ENCODE results near the gene STK32A.

STK32A gene

GRCh38 chr5:147396070-147396823, 161.4 kb downstream of the STK32A start:
- no peak for DNase-seq

- no peak for DNase-seq
These were observed 162.8 kb downstream of the STK32A start for GRCh38 chr5:147397616-147398015.

GRCh38 chr5:147398860-147399259, 164.0 kb downstream of the STK32A start:
- no peak for DNase-seq

GRCh38 chr5:147400126-147400809, 165.4 kb downstream of the STK32A start:
- DNase-seq, result no peak

GRCh38 chr5:147400881-147401280, 166.1 kb downstream of the STK32A start:
- DNase-seq, result no peak

GRCh38 chr5:147403651-147404640, 169.1 kb downstream of the STK32A start:
- DNase-seq, result no peak

- no peak for DNase-seq
These were observed 169.9 kb downstream of the STK32A start for GRCh38 chr5:147404706-147405105.

- DNase-seq, result no peak
These were observed 171.8 kb downstream of the STK32A start for GRCh38 chr5:147406636-147407035.

- DNase-seq, result no peak
These were observed 172.4 kb downstream of the STK32A start for GRCh38 chr5:147407094-147407681.

- DNase-seq, result no peak
These were observed 174.2 kb downstream of the STK32A start for GRCh38 chr5:147408980-147409379.

GRCh38 chr5:147410496-147411358, 175.9 kb downstream of the STK32A start:
- no peak for DNase-seq

- DNase-seq, result no peak
These were observed 176.8 kb downstream of the STK32A start for GRCh38 chr5:147411359-147412319.

GRCh38 chr5:147412561-147412960, 177.7 kb downstream of the STK32A start:
- no peak for DNase-seq

- no peak for DNase-seq
These were observed 178.4 kb downstream of the STK32A start for GRCh38 chr5:147413266-147413665.

- DNase-seq, result no peak
These were observed 180.8 kb downstream of the STK32A start for GRCh38 chr5:147415651-147416050.

GRCh38 chr5:147417135-147417813, 182.4 kb downstream of the STK32A start:
- no peak for DNase-seq

- DNase-seq, result no peak
These were observed 183.8 kb downstream of the STK32A start for GRCh38 chr5:147418613-147419012.

- no peak for DNase-seq
These were observed 192.0 kb downstream of the STK32A start for GRCh38 chr5:147426640-147427327.

All from CD4-positive, alpha-beta T cell treated with Interleukin-10 for 1 hour (primary cell).